ENCODE data around the gene GSTM4. TPM values are rescaled to one million over a fixed set of nuclear protein-coding genes. Genes with fewer than 3 reads are reported as not detected.
"Not testable (repeated sequence)": the region's sequence is repeated elsewhere in the genome, so short reads cannot be mapped to it uniquely, and the experiment has no call there.

GSTM4 gene
- total RNA-seq, 1 experiment from 2014 or later = 4.5 TPM

DNA sequence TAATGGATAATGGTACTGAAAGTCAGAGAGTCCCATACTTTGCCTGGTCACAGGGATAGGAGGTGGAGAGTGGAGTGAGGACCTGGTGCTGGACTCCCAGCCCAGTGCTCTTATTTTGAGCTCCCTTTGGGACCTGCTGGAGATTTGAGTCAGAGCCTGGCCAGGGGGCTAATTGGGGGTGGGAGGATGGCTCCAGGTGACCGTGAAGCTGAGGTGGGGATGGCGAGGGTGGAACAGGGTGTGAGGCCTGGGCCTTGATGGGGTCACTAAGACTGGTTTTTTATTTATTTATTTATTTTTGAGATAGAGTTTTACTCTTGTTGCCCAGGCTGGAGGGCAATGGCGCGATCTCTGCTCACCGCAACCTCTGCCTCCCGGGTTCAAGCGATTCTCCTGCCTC is 18.5 kb upstream of the GSTM4 start:
- no peak for DNase-seq (ENCODE audit: low spot score)

DNA sequence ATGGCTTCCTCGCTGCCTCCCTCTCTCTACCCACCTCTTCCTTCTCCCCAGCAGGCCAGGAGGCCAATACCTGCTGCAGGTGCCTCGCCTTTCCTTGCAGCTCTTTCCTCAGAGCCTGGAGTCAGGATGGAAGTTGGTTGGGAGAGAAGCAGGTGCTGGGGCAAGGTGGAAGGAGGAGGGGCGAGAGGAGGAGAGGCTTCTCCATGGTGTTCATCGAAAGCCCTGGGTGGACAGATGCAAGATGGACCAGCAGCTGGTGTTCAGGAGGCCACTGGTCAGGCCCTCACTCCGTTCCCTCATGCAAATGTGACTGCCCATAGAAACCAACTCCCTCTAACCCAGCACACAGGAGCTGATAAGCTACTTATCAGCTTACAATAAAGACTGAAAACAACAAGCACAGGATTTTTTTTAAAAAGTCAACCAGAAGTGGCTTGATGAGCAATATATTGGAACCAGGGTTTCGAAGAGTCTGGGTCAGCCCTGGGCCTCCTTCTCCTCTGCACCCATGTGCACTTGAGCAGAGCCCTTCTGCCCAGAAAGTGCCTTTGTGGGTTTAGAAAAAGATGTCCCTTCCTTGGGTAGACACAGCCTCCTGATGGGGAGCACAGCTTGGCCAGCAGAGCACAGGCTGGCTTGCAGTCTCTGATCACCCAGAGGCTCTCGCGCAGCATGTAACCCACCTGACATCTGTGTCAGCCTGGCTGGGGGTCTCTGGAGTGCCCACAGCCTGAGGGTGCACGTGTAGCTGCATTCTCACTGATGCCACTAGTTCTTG is 16.6 kb upstream of the GSTM4 start:
- DNase-seq (ENCODE audit: low spot score) = no peak

DNA sequence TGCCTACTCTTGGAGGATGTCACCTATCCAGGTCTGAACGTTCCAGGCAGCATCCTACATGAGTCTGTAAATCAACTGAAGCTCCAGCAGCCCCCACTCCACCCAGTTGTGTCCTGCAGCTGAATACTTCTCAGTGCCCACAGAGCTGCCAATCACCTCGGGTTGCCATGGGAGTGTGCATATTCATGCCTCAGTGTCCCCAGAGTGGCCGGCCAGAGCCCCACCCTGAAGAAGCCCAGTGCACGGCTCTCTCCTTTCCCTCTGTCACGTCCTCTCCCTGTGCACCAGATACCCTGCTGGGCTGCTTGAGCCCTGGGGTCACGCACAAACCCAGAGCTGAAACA is 16.1 kb upstream of the GSTM4 start:
- DNase-seq (ENCODE audit: low spot score) = no peak

DNA sequence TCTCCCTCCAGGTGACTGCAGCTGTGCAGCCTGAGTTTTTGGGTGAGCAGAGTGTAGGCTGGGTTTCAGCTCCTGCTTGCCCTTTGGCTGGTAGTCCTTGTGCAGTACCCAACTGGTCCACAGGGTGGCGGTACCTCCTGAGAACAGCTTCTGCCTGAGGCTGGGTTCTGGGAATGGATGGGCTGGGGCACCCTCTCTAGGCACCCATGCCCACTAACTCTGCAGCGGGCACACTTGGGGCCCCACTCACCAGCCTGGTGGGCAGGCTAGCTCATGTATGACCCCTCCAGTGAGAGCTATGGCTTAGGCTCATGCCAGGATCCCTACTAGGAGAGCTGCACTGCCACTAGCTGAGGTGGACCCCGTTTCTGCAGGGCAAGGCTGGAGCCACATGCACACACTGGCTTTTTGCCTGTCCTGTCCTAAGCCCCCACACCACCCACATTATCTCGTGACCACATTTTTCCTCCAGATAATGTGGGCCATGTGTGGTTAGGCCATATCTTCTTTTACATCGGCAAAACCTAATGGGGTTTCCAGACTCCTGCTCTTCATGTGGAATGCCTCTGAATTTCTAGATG is 15.5 kb upstream of the GSTM4 start:
- DNase-seq (ENCODE audit: low spot score) = peak; percentile 80

DNA sequence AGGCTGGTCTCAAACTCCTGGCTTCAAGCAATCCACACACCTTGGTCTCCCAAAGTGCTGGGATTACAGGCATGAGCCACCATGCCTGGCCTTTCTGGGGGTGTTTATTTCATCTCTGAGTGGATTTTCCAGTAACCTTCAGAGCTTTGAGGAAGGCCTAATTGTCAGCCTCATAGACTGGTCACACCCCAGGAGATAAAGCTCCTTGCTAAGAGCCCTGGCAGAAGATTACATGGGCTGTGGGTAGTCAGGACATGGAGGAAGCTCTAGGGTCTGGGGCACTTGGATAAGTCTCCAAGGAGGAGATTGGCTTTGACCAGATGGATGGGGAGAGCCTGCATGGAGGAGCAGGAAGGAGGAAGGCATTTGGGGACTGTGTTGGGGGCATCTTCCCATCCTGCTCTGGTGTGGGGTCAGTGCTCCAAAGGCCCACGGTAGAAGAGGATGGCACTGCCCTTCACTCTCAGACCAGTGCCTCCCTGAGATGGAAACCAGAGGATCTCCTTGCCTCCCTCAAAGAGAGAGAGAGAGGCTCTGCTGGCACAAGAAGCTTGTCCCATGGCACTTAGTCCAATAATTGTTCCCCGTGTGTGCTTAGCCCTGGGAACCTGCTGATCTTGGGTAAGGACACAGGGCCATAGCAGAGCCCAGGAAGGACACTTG is 14.7 kb upstream of the GSTM4 start:
- DNase-seq (ENCODE audit: low spot score) = no peak

DNA sequence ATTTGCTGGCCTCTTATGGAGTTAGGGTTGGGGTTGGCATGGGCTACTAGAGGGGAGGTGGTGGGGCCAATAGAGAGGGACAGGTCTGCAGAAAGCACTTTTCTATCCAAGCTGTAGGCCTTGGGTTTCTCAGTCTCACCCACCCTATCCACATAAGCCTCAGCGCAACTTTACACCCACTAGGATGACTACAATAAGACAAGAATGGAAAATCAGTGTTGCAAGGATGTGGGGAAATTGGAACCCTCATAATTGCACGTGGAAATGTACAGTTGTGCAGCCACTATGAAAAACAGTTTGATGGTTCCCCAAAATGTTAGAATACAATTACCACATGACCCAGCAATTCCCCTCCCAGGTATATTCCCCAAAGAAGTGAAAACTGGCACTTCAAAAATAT is 14.0 kb upstream of the GSTM4 start:
- no peak for DNase-seq (ENCODE audit: low spot score)

DNA sequence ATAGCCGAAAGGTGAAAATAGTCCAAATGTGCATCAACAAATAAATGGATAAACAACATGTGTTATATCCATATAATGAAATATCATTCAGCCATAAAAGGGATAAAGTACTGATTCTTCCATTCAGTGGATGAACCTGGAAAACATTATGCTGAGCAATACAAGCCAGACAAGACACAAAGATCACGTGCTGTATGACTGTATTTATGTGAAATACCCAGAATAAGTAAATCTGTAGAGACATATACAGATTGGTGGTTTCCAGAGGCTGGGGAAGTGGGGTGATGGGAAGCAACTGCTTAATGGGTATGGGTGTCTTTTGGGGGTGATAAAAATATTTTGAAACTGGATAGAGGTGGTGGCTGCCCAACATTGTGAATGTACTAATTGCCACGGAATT is 13.3 kb upstream of the GSTM4 start:
- no peak for DNase-seq (ENCODE audit: low spot score)

DNA sequence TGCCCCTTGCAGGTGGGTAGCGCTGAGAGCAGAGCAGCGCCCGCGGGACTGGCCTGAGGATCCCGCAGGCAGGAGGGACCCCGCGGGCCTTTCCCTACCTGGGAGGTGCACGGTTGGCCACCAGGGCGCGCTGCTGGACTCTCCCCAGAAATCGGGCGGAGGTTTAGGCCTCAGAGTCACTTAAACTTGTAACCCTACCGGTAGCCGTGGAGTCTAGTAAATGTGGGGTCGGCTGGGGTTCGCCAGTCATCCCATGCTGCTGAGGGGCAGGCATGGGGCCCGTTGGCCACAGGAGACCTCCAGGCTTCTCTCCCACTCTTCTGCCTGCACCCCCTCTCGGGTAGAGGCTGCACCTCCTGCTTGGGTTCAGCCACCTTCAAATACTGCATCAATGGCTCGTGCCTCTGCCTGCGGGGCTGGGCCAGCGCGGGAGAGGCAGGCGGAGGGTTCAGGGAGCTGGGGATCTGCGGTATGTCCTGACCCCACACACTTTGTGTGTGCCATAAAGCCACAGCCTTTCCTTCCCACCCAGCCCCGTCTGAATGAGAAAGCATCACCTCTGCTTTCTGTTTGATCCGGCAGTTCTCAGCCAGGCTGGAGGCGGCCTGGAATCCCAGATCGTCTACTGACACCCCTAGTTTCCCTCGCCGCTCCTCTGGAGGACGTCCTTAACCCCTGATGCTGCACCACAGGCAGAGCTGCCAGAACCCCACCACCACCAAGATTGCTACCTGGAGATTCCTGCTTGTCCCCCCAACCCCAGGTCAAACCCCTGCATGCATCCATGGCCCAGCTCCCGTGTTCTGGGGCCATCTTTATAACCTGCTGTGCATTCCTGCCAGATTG is 12.3 kb upstream of the GSTM4 start:
- peak; percentile 73 for DNase-seq (ENCODE audit: low spot score)

DNA sequence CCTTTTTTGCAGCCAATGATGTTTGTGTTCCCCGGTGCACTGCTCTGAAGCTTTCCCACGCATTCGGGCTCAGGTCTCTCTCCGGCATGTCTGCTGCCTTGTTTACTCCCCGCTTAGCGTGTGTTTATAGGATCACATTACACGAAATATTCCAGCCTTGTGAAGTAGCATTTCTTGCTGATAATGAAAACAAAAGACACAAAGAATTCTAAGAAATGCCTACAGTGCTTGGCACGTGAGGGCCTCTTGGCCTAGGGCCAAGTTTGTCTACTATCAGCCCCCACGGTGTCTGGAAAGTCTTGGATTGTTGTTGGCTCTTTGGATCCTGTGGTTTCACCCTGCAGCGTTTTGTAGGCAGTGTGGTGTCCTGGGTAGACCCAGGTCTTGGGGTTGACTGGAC is 11.2 kb upstream of the GSTM4 start:
- DNase-seq (ENCODE audit: low spot score) = no peak

DNA sequence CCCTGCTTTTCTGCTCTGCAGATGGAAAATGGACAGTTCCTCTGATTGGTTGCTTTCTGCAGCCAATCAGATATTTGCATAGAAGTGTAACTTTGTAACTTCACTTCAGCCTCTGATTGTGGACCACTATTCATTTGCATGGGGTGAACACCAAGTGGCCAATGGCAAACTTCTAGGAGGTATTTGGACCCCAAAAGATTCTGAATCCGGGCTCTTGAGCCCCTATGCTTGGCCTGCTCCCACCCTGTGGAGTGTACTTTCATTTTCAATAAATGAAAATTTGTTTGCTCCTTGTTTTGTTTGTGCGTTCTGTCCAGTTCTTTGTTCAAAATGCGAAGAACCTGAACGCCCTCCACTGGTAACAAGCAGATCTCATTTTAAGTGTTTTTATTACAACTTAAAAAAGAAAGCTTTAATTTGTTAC is 6.4 kb upstream of the GSTM4 start:
- DNase-seq (ENCODE audit: low spot score) = no peak

DNA sequence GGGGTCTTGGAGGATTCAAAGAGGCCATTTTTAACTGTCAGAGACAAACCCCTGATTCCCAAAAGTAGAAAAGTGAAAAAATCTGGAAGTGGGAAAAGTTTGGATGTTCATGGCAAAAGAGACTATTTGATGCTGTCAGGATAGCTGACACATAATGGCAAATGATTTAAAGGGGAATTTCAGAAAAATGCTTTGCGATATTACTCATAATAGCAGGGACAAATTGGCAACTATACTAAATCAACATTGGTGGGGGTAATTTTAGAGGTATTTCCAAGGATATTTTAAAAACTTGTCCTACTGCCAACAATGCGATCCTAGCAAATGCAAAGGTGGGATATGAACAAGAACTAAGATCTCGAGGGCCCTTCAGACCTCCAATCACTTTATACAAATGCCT is 5.3 kb upstream of the GSTM4 start:
- DNase-seq (ENCODE audit: low spot score) = no peak

DNA sequence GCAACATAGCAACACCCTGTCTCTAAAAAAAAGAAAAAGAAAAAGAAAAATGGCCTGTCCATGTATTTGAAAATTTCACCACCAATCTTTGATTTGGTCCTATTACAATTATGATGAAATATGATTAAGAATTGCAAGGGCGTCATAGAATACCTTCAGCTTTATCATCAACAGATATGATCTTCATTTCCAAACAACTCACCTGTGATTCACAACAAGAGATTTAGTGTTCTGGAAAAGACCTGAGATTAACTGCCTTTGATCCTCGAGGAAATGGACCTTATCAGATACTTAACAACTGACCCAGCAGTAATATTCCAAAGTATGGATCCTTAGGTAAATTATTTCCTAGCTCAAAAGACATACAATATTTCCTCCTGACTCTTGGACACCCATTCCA is 3.5 kb upstream of the GSTM4 start:
- DNase-seq (ENCODE audit: low spot score) = no peak

DNA sequence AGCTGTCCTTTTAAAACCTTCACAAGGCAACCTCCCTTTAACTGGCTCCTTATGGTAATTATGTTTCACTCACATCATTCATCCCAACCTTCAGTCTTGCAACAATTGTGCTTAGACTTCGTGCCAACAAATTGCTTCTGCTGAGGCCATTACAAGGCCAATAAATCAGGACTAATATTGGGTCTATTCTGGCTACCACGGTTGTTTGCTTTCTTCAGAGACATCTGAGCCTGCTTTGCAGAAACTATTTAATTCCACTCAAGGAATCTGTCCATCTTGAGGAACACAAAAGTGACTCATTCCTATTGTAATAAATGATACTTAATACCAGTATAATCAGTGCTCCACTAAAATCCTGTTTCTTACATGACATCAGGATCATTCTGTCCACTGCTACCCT is 2.6 kb upstream of the GSTM4 start:
- DNase-seq (ENCODE audit: low spot score) = no peak

DNA sequence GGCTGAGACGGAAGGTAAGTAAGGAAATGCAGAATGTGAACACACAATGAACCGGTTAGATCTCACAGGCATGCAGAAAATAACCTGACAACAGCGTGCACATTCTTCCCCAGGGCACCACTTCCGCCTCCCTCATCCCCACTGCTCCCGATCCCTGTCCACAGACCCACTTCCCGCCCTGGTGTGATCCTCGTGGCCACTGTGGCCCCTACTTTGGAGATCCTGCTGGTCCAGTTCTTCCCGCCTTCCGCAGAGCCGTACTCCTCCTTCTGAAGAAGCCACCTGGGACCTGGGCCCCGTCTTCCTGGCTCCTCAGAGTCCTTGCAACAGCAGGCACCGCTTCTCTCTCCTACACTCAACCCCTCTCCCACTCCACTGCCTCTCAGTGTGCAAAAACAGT is 1.4 kb upstream of the GSTM4 start:
- no peak for DNase-seq (ENCODE audit: low spot score)

DNA sequence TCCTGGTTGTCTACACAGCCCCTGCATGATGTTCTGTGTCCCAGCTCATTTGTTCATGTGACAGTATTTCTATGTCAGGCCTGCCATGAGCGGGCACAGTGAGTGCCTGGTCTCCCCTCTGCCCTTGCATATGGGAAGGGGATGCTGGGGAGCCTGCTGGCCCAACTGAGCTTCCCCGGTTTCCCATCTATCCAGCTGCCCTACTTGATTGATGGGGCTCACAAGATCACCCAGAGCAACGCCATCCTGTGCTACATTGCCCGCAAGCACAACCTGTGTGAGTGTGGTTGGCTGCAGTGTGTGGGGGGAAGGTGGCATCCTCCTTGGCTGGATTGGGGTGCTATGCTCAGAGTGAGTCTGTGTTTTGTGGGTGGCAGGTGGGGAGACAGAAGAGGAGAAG is 1.5 kb downstream of the GSTM4 start:
- DNase-seq (ENCODE audit: low spot score) = no peak

DNA sequence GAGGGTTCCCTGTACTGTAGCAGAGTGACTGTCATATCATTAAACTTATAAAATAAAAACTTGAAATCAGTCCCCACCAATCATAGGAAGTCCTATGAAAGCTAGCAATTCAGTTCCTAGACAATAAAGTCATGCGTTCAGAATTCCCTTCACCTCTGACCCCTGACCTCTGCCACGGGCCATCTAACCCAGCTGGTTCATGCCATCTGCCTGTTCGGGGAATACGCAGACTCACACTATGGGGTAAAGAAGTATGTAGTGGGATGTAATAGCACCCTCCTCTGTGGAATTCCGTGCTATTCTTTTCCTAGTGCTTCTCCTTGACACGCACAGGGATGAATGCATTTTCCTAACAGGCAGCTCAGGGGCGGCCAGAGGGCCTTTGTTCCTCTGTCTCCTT is 2.1 kb downstream of the GSTM4 start:
- no peak for DNase-seq (ENCODE audit: low spot score)

DNA sequence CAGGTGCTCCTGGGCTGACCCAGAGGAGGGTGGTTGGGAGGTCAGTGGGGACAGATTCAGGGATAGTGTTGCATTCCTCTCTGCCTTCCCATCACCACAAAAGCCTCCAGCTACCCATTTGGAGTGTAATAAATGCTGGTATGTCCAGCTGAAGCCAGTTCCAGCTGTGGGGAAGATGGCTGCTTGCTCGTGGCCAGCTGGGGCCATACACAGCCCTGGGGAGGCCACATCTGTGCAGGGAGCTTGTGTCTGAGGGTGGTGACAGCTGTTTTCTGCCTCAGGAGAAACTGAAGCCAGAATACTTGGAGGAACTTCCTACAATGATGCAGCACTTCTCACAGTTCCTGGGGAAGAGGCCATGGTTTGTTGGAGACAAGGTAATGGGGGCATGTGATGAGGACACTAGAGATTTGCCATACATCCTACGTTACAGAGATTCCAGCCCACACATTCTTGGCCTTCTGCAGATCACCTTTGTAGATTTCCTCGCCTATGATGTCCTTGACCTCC is 2.7 kb downstream of the GSTM4 start:
- DNase-seq (ENCODE audit: low spot score) = no peak

DNA sequence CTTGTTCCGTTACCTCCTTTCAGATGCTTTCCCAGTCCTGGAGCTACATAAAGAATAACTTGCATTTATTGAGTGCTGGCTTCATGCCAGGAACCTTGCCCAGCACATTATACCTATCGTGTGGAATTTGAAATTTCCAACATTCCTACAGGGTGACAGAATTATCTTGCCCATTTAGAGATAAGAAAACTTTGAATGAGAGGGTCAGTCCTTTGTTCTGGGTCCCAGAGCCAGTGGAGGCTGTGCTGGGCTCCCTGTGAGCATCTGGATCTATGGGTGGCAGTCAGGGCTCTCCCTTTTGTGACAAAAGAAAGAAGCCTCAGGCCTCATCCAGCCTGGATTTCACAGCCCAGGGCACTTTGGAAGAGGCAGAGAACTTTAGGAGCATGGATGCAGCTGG is 3.2 kb downstream of the GSTM4 start:
- no peak for DNase-seq (ENCODE audit: low spot score)

DNA sequence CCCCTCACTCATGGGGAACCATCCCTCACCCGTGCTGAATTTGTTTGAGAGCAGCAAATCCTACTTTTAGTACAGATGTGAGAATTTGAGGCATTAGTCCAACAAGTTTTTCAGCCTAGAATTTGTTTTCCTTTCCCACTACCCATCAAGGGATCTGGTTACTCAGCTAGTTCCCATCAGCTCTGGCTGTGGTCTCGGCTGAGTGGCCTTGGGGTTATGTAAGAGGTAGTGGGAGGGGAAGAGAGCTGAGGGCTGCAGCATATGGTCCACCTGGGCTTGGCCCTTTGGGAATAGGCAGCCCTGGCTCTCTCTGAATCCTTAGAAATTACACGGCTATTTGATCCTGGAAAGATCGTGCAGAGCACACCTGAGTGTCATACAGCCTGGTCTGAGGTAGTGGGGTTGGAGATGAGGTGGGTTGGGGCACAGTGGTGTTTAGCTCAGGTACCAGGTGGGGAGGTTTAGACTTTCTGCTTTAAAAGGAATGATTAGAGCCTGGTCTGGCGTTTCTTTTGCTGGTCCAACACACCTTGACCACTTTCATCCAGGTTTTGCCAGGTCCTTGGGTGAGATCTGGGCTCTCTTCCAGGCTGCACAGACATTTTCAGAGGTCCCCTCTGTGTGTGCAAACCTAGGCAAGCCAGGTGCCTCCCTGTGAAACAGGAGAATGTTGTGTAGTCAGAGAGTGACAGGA is 4.2 kb downstream of the GSTM4 start:
- no peak for DNase-seq (ENCODE audit: low spot score)

DNA sequence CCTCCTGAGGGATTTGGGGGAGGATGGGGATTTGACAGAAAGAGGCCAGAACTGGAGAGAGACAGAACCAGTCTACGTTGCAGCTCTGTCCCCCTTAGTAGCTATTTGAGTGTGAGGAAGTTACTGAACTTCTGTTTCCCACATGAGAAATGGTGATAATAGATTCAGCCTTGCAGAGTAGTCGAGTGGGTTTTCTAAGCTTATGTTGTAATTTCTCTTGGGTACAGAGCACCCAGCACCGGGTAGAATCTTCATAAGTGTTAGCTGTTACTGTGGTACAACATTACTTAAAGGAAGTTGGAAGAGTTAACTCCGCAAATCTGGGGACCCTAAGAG is 4.8 kb downstream of the GSTM4 start:
- DNase-seq (ENCODE audit: low spot score) = not testable (repeated sequence)

DNA sequence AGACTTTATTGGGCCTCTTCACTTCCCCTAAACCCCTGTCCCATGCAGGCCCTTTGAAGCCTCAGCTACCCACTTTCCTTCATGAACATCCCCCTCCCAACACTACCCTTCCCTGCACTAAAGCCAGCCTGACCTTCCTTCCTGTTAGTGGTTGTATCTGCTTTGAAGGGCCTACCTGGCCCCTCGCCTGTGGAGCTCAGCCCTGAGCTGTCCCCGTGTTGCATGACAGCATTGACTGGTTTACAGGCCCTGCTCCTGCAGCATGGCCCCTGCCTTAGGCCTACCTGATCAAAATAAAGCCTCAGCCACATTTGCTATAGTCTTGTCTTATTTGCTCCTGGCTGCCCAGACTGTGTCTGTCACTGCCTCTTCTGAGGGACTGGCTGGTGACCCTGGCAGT is 5.5 kb downstream of the GSTM4 start:
- DNase-seq (ENCODE audit: low spot score) = no peak

DNA sequence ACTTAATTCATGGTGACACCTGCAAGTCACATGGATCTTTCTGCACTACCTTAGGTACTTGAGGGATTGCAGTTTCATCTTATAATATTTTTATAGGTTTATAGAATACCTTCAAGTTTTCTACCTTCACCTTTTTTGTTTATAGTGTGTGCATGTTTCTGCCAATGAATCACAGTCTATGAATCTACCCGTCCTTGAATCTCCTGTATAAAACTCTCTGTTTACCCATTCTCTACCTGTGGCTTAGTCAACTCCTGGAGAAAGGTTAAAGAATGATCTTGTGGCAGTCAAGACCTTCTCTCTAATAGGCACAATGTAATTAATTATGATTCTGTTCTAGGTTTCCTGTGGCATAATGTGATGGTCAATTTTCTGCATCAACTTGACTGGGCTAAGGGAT is 8.8 kb downstream of the GSTM4 start:
- no peak for DNase-seq (ENCODE audit: low spot score)
